CD4-positive, alpha-beta T cell treated with Interleukin-6 for 4 hours (primary cell): ENCODE measurements around the gene SHISA5.
A peak's percentile ranks its signal among the peaks of the same experiment; 100 is the strongest.
"Not testable (repeated sequence)": the region's sequence is repeated elsewhere in the genome, so short reads cannot be mapped to it uniquely, and the experiment has no call there.

Experiments
- DNase-seq: peaks from one replicate; pipeline ENCODE4 v3.0.0-alpha.2; 2020; ENCODE audit warnings: mixed read lengths

Gene SHISA5, protein sequence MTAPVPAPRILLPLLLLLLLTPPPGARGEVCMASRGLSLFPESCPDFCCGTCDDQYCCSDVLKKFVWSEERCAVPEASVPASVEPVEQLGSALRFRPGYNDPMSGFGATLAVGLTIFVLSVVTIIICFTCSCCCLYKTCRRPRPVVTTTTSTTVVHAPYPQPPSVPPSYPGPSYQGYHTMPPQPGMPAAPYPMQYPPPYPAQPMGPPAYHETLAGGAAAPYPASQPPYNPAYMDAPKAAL

DNA sequence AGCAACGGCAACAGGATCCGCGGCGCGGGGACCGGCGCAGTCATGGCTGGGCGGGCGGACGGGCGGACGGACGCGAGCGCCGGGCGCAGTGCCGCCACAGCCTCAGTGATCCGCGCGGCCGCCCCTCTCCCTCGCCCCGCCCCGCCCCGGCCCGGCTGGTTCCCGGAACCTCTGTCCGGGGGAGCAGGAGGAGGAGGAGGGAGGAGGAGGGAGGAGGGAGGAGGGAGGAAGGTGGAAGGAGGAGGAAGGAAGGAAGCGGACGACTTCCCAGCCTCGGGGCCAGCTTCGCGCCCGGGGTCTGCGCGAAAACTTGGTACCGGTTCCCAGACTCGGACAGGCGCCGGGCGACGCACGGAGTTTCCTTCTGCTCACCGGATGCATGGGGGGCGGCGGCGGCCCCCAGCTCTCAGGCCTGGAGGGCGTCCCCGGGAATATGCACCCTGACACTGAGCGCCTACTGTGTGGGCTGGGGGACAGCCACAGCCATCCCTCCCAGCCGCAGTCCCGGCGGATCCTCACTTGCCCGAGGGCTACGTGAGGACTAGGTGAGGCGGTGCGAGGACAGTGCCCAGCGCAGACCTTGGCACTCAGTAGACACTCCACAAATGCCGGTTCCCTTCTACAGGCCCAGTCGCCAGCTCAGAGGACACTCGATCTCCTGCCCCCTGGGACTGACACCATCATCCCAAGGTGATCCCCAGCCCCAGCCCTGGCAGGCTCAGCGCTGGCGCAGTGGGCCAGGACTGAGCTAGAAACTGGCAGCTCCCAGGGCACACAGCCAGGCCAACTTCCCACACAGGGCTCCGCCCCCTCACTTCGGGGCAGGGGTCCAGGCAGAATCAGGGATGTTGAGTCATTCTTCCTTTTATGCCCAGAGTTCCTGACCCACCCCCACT is at the start of gene SHISA5:
TSS of gene SHISA5 (minus strand) at position 124 of the 896 bp plus-strand sequence. CDS start at position 44, 80 bp downstream.
- peak; percentile 66 for DNase-seq

DNA sequence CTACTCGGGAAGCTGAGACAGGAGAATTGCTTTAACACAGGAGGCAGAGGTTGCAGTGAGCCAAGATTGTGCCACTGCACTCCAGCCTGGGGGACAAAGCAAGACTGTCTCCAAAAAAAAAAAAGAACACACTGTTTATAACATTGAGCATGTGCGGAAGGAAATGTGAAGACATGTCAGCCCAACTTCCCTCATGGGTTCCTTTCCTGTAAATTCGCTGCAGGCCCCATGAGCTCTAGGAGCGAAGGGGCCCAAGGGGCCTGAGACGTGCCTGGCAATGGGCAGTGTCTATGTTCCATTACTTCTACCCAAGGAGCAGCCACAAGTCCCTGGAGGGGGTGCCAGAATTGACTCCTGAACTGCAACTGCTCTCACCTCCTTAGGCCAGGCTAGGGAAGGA is 49.4 kb upstream of the SHISA5 start:
- no peak for DNase-seq

DNA sequence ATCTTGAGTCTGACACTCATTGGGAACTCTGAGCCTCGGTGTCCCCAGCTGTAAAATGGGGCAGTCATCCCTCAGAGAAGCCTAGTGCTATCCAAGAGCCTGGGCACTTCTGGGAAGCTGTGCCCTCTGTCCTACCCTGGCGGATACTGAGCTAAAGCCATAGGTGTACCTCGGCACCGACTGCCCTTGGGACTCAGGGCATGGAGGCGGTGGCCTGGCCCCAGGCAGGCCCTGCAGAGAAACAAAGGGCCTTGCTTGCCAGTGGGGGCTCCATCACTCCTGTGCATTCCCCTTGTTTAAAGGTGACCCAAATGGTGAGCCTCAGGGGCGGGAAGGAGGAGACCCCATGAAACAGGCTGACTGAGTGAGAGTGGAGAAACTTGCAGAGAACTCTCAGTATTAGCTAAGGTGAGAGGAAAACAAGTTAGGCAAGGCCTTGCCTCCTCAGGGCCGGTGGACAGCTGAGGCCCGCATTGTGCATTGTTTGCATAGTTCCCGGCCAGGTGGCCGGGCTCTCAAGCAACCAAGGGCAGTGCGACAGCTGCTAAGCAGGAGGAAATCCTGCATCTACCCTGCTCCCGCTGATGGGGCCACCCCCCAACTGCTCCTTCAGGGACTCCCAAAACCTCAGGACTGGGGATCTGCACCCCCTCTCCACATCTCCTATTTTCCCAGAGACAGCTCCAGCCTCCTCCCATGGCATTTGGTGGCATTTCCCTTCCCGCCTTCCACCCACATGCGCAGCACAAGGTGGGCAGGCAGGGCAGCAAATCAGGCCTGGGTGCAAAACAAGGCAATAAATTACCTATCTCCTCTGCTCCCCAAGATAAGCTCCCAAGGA is 48.4 kb upstream of the SHISA5 start:
- no peak for DNase-seq

DNA sequence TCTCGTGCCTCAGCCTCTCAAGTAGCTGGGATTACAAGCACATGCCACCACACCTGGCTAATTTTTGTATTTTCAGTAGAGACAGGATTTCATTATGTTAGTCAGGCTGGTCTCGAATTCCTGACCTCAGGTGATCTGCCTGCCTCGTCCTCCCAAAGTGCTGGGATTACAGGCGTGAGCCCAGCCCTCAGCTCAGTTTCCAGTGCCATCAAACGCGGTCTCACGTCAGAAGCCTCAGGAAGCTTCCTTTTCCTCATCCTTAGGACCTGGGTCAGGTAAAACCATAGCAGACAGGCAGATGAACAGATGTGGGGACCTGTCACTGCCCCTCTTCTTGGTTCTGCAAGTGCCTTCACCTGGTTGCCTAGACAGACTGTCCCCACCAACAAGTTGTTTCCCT is 47.7 kb upstream of the SHISA5 start:
- not testable (repeated sequence) for DNase-seq

DNA sequence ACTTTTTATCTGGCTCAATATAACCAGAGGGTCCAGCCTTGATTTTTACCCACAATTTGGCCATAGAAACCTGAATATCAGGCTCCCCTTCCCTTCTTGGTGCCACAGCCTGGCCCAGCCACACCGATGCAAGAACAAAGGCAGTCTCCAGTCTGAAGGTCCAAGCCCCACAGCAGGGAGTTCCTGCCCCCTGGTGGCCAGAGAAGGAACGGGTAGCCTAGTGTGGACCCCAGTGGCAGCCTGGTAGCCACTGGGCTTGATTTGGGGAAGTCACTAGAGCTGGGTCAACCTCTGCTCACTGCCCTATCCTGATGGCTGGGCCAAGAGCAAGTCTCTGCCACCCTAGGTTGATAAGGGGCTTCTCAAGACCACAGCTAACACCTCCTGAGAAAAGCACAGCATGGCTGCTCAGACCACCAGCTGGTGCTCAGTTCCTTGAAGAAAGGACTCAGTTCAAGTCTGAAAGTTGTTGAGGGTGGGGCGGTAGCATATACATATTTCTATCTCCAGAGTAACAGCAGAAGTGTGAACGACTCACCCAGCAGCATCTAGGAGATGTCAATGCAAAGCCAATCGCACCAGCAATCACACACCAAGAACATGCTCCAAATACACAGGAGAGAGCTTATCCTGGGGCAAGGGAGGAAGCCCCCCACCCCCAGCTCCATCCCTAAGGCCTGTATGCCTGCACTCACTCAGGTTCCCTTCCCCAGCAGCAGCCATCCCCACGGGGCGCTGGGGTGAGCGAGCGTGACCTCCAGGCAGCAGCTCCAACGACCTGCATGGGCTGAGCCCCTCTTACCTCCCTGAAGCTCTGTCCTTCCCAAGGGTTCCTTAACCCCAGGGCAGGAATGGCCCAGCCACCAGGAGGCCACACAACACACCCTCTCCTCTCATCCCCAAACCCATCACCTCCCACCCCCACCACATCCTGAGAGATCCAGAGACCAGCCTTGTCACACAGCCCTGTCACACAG is 45.0 kb upstream of the SHISA5 start:
- peak; percentile 88 for DNase-seq

DNA sequence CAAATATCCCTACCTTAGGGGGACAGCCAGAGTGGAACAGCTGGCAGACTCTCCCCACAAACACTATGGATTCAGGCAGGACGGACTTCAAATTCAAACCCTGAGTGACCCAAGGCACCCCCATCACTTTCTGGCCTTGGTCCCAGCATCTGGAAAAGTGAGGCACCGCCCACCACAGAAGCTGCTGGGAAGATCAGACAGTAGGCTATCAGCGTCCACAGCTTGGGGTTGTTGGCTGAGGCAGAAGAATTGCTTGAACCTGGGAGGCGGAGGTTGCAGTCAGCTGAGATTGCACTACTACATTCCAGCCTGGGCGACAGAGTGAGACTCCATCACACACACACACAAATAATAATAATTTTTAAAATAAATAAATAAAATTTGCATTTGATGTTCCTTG is 44.2 kb upstream of the SHISA5 start:
- no peak for DNase-seq

DNA sequence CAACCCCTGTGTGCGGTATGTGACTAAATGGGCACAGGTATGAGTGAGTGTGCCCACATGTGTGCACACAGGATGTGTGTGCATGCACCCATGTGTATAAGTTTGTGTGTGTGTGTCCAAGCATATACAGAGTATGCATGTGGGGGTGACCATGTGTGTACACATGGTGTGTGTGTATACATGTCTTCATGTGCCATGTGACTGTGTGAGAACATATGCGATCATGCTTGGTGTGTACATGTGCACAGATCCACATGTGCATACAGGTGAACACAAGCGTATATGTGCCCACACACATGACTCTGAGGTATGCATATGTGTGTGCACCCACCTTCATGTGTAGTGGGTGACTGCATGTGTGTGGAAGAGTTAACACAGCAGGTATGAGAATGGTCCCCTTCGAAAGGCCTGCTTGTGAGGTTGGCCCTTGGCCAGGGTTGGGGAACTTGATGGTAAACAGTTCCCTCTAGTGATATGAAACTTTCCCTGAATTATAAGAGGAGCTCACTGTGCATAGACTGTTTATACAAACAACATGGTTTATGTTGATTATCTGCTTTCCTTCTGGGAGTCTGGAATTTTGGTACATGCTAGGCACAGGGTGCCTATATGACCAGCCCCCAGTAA is 42.3 kb upstream of the SHISA5 start:
- peak; percentile 42 for DNase-seq

DNA sequence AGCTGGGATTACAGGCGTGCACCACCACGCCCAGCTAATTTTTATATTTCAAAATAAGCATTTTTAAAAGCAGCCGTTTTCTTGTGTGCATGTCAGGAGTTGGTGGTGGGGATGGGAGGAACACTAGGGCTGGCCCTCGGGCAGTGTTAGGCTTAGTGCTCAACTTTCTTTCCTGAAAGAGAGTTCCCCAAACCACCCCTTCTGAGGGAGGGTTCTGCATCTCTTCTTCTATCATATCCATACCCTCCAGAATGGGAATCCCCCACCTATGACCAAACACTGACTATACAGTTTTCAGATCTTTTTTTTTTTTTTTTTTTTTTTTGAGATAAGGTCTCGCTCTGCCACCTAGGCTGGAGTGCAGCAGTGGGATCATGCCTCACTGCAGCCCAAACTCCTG is 40.2 kb upstream of the SHISA5 start:
- no peak for DNase-seq

DNA sequence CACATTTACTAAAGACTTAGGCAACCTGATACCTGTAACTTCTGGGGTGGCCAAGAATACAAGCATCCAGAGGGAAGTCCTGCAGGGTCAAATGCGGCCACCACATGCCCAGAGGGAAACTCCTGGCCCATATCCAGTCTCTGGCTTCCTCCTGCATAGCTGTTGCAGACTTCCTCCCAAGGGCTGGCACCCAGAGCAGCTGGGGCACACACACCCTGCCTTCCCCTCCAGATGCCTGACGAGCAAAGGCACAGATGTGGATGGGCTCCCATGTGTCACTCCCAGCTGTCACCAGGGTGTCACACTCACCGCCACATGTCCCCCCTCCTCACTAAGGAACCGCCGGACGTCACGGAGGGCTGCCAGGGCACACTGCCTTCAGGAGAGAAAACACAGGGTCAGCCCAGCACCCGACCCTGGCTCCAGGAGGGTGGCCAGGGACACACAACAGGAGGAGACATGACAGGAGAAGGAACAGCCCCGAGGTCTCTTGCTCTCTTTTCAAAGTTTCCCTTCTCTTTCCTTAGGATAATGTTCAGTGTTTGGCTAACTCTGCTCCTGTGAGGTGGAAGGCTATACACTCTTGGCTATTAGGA is 39.4 kb upstream of the SHISA5 start:
- no peak for DNase-seq

DNA sequence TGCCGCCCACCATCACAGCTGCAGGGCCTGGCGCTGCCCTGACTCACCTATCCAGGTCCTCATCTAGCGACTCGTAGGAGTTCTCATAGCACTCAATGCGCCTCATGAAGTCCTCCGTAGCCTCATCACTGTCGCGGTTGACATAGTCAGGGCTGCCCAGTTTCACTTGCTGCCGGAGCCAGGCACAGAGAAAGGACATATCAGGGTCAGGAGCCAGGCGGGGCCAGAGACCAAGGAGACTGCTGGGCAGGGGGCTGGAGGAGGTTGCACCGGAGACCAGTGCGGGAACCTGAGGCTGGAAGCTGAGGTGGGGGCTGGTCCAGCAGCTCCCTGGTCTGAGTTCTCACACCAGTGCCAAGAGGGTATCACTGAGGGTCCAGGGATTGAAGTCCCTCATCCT is 34.5 kb upstream of the SHISA5 start:
- no peak for DNase-seq

DNA sequence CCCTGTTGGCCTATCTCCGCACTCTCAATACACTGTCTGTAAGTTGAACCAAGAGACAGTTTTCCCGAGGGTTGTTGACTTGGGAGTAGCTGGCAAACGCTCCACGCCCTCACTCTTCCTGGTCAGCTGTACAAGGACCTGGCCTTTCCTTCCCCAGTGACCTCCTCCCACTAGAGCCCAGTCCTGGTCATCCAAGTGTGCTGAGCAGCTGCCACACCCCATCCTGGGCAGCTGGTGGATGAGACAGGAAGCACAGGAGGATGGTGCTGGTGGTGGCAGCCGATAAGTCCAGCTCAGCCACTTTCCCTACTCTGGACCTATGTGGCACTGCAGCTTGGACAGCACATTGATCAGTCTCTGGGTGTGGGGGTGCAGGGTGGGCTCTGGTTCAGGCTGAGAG is 32.8 kb upstream of the SHISA5 start:
- no peak for DNase-seq

DNA sequence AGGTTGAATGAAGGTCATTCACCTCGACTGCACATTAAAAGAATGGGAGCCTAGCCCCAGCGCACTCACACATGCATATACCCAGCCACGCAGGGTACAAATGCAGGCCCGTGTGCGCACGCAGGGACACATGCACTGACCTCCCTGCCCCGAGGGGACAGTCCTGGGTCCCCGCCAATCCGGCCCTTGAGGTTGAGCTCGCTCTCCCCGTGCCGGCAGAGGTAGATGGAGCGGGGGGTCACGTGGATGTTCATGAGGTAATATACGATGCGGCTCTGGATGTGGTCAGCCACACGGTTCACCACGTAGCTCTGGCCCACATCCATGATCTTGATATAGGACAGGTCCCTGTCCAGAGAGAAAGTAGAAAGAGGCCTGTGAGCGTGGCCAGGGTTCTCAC is 32.1 kb upstream of the SHISA5 start:
- no peak for DNase-seq

DNA sequence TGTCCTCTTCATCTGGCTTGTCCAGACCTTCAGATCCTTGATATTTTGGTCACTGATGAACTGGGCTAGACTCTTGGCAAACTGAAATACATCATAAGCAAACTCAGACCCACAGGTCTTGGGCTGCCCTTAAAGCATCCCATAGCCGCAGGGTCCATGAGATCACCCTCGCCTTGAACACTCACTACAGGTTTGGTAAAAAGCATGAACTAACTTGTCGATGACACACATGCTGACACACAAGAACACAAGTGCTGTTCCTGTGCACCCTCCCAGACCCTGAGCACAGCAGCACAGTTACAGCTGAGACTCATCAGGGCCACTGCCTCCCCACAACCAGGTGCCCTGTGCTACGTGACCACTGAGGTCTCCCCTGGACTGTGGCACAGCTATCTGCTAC is 31.6 kb upstream of the SHISA5 start:
- no peak for DNase-seq

DNA sequence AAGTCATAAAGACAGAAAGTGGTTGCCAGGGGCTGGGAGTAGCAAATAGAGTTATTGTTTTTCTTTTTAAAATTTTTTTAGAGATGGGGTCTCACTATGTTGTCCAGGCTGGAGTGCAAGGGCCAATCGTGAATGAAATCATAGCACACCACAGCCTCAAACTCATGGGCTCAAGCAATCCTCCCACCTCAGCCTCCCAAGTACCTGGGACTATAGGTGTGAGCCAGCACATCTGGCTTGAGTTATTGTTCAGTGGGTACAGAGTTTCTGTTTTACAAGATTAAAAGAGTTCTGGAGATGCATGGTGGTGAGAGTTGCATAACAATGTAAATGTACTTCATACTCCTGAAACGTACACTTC is 29.0 kb upstream of the SHISA5 start:
- no peak for DNase-seq

DNA sequence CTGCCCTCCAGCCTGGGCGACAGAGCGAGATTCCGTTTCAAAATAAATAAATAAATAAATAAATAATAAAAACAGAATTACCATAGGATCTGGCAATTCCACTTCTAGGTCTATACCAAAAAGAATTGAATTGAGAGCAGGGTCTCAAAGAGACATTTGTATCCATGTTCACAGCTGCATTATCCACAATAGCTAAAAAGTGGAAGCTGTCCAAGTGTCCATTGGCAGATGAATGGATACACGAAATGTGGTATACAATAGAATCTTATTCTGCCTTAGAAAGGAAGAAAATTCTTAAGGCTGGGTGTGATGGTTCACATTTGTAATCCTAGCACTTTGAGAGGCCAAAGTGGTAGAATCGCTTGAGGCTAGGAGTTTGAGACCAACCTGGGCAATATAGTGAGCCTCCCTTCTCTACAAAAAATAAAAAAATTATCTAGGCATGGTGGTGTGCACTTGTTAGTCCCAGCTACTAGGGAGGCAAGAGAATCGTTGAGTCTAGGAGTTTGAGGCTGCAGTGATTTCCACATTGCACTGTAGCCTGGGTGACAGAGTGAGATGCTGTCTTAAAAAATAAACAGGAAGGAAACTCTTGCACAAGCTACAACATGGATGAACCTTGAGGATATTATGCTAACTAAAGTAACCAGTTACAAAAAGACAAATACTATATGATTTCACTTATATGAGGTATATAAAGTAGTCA is 28.4 kb upstream of the SHISA5 start:
- DNase-seq: no peak

DNA sequence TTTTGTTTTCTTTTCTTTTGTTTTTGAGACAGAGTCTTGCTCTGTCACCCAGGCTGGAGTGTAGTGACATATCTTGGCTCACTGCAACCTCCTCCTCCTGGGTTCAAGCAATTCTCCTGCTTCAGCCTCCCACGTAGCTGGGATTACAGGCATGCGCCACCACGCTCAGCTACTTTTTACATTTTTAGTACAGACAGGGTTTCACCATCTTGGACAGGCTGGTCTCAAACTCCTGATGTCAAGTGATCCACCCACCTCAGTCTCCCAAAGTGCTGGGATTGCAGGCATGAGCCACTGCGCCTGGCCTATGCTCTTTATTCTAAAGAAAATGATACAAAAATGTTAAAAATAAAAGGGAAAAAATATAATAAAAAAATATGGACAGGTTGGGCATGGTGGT is 26.7 kb upstream of the SHISA5 start:
- not testable (repeated sequence) for DNase-seq

DNA sequence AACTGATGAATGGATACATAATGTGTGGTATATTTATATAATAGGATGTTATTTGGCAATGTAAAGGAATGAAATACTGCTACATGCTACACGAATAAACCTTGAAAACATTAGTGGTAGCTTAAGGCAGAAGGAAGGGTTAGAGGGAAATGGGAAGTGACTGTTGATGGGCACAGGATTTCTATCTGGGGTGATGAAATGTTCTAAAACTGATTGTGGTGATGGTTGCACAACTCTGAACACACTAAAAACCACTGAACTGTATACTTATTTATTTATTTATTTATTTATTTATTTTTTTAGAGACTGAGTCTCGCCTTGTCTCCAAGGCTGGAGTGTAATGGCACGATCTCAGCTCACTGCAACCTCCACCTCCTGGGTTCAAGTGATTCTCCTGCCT is 24.8 kb upstream of the SHISA5 start:
- no peak for DNase-seq

DNA sequence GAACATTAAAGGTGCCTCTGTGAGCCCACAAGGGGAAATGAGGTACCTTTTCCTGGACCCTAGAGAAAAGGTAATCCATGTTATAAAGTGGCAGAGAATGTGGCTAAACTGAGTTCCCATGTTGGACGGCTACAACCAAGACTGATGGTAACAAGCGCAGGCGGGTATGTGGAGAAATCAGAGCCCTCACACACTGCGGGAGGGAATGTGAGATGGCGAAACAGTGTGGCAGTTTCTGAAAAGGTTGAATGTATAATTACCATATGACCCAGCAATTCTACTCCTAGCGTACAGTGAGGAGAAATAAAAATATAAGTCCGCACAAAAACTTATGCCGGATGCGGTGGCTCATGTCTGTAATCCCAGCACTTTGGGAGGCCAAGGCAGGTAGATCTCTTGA is 24.1 kb upstream of the SHISA5 start:
- no peak for DNase-seq

DNA sequence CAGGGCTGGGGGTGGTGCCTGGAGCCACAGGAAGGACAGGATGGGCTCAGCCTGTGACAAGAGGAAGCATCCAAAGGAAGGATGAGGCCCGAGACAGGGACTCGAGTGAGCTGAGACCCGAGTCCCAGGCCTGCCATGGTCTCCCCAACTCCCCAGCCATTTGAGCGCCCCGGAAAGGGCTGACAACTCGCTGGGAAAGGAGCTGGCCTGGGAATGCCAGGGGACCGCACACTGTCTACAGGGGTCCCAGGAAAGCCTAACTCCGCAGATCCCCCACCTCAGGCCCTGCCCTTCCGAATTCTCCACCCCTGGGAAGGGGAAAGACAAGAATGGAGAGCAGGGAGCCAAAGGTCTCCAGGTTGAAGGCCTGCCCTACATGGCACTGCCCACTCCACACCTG is 21.0 kb upstream of the SHISA5 start:
- DNase-seq: no peak

DNA sequence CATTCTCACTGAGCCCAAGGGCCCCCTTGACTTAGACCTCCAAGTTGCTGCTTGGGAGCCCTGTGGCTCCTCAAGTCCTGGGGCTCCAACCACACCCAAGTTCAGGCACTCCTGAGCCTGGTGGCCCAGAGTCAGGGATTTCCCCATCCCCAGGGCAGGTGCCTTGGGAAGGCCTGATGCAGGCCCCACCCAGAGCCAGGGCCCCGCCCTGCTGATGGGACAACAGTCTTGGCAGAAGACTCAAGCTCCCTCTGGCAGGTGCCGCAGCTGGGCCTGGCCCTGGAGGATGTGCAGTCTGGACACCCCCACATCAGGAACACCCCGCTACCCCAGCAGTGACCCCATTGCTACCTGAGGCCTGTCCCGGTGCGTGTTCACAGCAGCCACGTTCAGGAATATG is 17.7 kb upstream of the SHISA5 start:
- DNase-seq: no peak

DNA sequence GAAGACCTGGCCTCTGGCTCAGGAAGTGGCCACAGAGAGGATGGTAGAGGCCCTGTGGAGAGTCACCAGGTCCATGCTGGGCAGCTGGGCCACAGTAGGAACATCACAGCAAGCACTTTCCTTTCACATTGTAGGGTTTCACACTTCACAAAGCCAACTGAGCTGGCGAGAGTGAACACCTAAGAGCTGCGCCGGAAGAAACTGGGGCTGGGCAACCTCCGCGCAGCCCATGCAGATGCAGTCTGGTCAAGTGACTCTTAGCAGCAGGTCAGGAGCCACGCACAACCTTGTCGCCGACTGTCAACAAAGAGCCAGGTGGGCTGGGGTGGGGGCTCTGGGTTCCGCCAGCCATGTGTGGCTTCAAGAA is 15.3 kb upstream of the SHISA5 start:
- DNase-seq: no peak
